LNCaP clone FGC (cell line): ENCODE results near the gene PEPD.

Experiments used
- DNase-seq: peaks from one replicate; pipeline ENCODE4 v3.0.0-alpha.2; 2011; ENCODE audit warnings: low read depth
- H3K4me3 ChIP-seq: 2 replicates; pipeline ENCODE4 v1.5.1; 2011; ENCODE audit warnings: mild to moderate bottlenecking, low read depth, low read length, control low read depth
- TF ChIP-seq, protein P1 (sequence below): IDR thresholded peaks from 2 replicates; pipeline ENCODE4 v1.5.1; 2012; ENCODE audit warnings: mild to moderate bottlenecking; ENCODE audit not compliant: control insufficient read depth, insufficient read depth; ENCODE audit errors: extremely low read depth

Gene PEPD

DNA sequence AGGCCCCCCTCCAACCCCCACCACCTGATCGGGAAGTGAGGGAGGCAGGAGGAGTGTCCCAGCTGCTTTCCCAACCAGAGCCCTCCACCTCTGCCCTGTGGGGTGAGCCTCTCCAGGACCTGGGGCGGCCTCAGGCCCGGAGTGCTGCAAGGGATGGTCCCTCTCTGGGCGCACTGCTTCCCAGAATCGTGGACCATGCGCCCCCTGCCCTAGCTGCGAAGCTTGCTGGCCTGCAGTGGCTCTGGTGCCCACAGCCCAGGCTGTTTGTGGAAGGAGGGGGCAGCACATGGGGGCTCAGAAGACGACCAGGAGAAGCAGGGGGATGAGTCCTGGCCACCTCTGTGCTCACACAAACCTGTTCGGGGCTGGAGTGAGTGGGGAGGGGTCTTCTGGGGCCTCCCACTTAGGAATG lies 114.4 kb downstream of the PEPD start:
- H3K4me3 ChIP-seq, result no peak overlapping the region
- DNase-seq, result no peak
- TF ChIP-seq, protein P1, sequence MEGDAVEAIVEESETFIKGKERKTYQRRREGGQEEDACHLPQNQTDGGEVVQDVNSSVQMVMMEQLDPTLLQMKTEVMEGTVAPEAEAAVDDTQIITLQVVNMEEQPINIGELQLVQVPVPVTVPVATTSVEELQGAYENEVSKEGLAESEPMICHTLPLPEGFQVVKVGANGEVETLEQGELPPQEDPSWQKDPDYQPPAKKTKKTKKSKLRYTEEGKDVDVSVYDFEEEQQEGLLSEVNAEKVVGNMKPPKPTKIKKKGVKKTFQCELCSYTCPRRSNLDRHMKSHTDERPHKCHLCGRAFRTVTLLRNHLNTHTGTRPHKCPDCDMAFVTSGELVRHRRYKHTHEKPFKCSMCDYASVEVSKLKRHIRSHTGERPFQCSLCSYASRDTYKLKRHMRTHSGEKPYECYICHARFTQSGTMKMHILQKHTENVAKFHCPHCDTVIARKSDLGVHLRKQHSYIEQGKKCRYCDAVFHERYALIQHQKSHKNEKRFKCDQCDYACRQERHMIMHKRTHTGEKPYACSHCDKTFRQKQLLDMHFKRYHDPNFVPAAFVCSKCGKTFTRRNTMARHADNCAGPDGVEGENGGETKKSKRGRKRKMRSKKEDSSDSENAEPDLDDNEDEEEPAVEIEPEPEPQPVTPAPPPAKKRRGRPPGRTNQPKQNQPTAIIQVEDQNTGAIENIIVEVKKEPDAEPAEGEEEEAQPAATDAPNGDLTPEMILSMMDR, result no peak

DNA sequence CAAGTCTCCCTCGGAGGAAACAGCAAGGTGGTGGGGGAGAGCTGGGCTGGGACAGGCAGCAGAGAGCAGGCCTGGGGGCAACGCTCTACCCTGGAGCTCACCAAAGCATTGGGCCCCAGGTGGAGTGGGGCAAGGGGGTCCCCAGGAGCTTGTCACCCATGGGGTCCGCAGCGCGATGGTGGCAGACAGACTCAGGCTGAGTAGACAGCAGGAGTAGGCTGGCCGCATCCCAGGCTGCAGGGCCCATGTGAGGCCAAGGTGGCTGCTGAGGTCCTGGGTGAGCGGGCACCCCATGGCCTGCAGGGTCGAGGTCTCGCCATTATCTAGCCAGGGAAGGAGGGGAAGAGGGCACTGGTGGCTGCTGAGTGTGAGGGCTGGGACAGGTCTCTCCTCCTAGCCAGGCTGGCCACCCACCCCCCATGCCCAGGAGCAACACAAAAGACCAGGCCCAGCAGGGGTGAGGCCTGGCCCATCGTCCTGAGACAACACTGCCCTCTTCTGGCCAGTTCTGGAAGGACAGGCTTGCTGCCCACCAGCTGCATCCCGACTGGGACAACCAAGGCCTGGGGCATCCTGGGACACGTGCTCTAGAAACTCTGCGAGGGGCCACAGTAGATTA lies 115.0 kb downstream of the PEPD start:
- H3K4me3 ChIP-seq, result no peak overlapping the region
- peak; percentile 36 for DNase-seq
- TF ChIP-seq, protein P1, result peak; percentile 98

DNA sequence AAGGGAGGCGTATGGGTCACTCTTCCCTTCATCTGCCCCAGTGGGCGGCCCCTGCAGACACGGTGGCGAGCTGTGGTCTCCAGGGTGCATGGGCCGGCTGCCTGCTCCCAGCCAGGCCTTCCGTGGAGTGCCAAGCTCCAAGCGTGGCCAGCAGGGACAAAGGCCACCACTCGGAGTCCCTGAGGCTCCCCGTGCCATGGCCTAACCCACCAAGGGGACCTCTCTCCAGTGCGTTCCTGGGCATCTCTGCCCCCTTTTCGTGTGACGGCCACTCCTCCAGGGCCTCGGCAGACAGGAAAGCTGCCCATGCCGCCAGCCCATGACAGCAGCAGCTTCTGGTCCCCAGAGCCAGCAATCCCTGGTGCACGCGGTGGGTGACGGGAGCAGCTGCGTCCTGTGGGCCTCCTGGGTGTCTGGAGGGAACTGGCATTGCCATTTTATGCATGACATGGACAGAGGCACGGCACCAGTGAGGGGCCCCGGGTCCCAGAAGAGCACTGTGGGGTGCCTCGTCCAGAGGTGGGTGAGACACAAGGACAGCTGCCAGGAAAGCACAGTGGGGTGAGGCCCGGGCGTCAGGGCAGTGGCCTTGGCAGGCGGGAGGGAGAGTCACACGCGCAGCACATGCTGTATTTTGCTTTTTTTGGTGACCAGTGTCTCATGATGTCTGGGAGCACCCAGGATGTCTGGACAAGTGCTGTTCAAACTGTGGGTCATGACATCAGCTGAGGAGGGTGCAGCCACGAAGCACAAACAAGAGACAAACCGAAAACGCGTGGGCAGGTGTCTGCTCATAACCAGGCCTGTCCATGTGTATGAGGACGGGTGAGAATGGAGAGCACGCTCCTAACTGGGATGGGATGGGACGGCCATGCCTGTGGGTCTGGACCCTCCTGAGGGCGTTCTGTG lies 115.8 kb downstream of the PEPD start:
- TF ChIP-seq, protein P1, result no peak
- DNase-seq, result no peak
- no peak overlapping the region for H3K4me3 ChIP-seq

DNA sequence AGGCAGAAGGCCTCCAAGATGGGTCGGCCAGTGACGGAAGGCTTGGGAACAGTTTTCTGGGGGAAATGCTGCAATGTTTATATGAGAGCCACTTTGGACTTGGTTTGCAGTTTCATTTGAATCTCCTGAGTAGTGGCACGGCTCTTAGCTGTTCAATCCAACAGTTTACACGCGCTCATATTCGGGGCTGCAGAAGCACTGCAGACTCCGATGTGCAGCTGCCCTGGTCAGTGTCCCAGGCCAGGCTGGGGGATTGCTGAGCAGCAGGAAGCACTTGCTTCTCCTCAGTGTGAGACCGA lies 116.4 kb downstream of the PEPD start:
- TF ChIP-seq, protein P1, result no peak
- H3K4me3 ChIP-seq, result no peak overlapping the region
- no peak for DNase-seq

DNA sequence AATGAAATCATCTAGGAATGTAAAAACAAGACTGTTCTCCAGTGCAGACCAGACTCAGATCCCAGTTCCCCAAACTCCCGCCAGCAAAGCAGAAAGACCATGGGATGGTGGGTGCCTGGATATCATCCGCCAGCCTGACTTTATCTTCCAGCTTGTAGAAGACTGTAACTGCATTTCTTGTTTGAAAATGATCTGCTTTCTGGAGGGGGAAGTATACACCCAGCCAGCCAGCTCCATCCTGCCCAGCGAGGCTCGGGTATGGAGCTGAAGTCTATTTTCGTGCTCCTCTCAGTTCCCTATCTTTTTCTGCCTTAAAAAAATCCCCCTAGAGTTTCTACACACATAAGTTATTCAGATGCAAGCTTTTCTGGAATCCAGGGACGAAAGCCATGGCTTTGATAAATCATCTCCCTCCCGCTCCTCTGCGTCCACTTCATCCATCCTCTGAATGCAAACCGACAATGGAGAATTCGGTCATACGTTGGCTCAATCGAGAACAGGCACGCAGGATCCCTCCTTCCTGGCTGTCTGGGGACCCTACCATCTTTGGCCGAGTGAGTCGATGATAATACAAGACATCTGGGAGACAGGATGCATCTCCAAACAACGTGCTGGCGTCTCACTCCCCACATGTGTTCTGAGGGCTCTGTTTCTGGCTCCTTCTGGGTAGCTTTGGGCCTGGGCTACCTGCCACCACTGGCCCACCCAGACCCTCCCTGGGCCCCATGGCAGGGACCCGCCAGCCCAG lies 116.9 kb downstream of the PEPD start:
- DNase-seq, result no peak
- TF ChIP-seq, protein P1, result no peak

DNA sequence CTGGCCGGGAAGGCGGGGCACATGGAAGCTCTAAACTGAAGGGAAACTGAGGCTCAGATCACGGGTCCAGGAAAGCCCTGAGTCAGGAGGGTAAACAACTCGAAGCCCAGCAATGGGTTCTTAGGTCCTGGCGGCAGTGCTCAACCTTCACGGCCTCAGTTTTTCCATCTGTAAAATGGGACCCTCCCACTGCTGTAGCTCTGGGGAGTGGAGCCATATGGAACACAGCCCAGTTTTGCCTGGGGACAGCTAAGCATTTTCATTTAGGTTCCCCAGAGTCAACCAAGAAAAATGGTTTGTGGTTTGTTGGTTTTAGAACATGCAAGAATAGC lies 117.7 kb downstream of the PEPD start:
- no peak overlapping the region for H3K4me3 ChIP-seq
- TF ChIP-seq, protein P1, result no peak
- DNase-seq, result no peak

More for the DNA sequence above, 116.9 kb downstream of the PEPD start:
- H3K4me3 ChIP-seq, result no peak overlapping the region
